Measurements from ENCODE around the gene CAMKK2.
"Not testable (repeated sequence)": the region's sequence is repeated elsewhere in the genome, so short reads cannot be mapped to it uniquely, and the experiment has no call there.

Gene CAMKK2

DNA sequence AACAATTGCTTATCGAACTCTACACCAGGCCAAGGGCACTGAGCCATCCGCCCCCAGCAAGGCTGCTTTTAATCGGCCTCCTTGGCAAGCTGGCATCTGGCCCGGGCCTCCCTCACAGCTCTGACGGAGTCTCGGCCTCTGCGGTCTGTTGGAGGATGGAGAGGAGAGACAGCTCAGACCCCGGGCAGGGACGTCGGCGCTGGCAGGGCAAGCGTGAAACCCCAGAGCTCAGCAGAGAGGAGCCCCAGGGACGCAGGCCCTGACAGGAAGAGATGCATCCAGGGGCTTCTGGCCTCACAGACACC, 17.5 kb downstream of the CAMKK2 start:
- no peak for DNase-seq (ENCODE audit: low read depth)

DNA sequence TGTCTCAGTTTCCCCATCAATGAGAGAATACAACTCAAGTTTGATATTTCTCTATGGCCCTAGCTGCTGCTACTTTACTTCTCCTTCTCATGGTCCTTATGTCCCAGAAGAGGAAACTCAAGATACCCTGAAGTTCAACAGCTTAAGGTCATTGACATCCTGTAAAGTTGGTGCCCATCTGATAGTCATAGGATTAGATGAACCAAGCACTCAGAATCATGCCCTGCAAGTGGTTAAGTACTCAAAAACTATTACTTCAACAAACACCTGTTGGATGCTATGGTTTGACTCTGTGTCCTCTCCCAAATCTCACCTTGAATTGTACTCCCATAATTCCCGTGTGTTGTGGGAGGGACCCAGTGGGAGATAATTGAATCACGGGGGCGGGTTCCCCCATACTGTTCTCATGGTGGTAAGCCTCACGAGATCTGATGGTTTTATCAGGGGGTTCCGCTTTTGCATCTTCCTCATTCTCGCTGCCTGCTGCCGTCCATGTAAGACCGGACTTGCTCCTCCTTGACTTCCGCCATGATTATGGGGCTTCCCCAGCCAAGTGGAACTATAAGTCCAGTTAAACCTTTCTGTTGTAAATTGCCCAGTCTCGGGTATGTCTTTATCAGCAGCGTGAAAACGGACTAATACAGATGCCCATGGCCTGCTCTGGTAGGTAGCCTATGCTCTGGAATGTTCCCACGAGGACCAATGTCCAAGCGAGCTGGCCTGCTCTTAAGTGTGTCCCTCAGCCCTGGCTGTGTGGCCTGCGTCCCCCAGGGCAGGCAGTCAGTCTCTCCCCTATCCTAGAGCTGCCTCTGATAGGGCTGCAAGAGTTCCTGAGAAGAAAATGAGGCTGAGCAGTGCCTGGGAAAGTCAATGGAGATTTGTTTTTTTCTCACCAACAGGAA, 18.1 kb downstream of the CAMKK2 start:
- no peak for DNase-seq (ENCODE audit: low read depth)

DNA sequence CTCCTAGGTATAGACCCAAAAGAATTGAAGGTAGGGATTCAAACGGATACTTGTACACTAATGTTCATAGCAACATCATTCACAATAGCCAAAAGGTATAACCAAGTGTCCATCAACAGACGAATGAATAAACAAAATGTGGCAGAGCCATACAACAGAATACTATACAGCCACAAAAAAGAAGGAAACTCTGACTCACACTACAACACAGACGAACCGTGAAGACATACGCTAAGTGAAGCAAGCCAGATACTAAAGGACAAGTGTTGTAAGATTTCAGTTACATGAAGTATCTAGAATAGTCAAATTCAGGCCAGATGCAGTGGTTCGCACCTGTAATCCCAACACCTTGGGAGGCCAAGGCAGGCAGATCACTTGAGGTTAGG, 19.1 kb downstream of the CAMKK2 start:
- no peak for DNase-seq (ENCODE audit: low read depth)

DNA sequence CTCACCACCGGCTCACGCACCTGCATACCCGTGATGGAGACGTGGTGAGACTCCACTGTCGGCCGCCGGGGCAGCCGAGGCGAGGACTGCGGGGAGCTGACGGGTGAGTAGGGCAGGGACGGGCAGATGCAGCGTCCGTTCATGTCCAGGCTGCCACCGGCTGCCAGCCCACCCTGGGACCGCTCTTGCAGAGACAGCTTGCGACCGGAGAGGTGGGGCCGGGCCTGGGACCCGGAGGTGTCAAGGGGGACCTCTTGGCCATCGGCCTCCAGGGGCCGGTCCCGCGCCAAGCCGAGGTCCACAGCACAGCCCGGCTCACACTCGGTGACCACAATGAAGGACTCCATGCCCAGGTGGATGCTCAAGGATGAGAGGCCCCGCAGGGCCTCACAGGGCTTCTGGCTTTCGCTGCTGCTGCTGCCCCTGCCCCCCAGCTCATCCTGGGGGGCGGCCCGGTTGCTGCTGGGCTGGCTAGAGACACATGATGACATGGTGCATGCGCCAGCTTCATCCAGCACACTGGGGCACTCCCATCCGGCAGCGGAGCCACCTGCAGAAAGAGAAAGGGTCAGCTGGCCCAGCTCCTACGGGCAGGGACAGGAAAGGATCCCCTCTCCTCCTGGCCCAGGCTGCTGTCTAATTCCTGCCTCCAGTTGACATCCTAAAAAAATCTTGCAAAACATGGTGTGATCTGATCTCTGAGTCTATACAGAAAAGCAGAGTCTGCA, 22.3 kb downstream of the CAMKK2 start:
- DNase-seq (ENCODE audit: low read depth) = no peak

DNA sequence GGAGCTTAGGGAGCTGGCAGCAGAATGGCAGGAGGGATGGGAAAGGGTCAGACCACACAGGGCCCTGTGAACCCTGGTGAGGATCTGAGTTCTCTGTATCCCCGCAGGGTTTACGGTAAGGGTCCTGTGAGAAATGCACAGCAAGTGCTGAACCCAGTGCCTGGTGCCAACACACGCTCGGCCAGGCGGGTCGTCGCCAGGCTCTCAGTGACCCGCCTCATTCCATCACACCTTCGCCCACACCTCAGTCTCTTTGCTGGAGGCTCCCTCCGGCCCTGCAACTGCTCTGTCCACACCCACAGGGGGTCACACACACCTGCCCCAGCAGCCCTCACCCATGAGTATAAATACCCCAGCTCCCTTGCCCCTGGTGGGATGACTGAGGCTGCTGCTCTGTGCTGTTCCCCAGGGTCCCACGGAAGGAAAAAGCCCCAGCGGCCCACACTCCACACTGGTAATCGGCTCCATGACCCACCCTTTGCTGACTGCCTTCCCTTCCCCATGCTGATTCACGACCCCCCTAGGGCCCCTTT, 23.1 kb downstream of the CAMKK2 start:
- no peak for DNase-seq (ENCODE audit: low read depth)

DNA sequence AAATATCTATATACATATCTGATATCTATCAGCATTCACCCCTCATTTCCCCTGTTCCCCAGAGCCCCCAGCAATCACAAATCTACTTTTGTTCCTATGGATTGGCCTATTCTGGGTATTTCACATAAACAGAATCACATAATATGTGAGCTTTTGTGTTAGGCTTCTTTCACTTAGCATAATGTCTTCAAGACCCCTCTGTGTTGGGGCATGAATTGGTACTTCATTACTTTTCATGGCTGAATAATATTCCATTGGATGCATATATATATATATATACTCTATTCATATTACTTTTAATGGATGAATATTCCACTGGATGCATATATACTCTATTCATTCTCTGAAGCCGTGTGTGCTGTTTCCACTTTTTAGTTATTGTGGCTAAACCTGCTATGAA, 28.7 kb downstream of the CAMKK2 start:
- no peak for DNase-seq (ENCODE audit: low read depth)

DNA sequence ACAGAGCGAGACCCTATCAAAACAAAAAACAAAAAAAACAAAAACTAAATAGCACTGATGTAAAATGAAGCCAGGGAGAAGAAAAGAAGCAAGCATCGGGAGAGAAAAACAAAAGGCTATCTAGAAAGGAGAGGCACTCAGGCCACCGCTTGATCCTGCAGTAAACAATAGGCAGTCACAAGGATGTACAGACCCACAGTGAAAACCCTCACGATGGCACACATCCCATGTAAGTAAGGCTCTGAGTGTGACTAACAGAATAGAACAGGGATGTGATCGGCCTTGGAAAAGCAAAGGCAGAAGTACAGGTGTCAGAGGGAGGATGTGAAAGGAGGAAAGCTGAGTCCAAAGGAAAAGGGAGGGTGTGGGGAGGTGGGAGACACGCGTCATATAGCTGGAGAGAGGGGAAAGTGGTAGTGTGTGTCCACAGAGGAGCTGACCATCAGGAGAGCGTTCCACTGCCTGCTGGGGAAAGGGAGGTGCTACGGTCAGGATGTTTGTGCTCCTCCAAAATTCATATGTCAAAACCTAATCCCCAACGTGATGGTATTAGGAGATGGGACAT, 31.5 kb downstream of the CAMKK2 start:
- no peak for DNase-seq (ENCODE audit: low read depth)

DNA sequence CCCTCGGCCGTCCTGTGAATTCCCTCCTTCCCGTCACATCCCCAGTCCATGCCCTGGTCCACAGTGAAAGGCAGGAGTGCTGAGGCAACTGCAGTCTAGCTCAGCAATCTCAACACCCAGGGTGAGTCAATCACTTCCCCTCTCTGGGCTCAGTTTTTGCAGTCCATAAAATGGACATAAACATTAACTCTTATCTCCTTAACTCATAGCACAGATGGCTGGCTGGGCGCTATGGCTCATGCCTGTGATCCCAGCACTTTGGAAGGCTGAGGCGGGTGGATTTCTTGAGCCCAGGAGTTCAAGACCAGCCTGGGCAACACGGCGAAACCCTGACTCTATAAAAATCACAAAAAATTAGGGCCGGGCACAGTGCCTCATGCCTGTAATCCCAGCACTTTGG, 32.4 kb downstream of the CAMKK2 start:
- no peak for DNase-seq (ENCODE audit: low read depth)

DNA sequence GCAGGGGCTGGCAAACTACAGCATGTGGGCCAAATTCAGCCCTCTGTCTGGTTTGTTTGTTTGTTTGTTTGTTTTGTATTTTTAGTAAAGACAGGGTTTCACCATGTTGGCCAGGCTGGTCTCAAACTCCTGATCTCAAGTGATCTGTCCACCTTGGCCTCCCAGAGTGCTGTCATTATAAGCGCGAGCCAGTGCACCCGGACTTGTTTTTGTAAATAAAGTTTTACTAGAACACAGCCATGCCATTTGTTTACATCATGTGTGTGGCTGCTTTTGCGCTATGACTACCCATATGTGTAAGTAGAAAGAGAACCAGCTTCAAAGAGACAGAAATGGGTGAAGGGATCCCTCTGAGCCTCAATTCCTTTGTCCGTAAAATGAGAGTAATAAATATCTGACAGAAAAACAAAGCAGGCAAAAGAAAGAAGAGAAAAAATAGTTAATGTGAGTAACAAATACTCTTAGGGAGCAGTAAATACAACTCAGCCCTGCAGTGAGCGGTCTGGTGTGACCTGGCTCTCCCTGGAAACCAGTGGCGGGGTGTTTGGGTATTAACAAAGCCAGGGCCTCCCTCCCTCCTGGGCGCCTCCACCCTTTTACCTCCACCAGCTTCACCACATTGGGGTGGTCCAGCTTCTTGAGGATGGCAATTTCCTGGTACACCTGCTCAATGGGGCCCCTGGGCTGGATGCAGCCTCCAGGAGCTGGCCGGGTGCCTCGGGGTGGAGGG, 33.1 kb downstream of the CAMKK2 start:
- no peak for DNase-seq (ENCODE audit: low read depth)

DNA sequence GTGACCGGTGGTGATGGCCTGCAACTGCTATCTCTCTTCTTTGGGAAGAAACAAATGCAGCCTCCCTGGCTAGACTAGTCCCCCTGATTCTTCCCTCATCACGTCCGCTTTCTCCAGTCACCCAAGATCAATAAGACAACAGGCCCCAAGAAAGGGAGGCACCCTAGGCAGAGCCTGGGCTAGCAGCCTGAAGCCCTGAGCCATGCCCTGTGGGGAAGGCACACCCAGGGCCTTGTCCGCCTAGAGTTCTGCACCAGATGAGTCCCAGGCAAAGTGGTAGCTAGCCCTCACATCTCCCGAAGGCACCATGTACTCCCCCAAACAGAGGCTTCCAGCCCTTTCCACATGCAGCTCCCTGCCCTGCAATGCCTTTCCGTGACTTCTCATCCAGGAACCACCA, 35.1 kb downstream of the CAMKK2 start:
- no peak for DNase-seq (ENCODE audit: low read depth)

DNA sequence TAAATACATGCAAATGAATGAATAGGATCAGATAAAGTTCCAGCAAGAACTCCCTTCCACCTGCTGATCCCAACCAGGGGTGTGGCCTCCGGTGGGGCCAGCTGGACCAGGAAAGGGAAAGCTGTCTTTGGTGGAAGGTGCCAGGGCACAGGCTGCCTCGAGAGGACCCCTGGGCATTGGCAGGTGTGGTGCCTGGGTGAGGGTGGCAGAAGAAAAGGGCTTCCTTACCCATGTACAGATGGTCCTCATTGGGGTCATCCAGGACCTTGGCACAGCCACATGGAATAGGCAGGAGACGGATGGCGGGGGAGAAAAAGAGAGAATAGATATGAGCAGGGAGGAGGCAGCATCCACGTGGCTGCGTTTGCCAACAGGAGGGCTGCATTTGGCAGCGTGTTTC, 36.4 kb downstream of the CAMKK2 start:
- no peak for DNase-seq (ENCODE audit: low read depth)

DNA sequence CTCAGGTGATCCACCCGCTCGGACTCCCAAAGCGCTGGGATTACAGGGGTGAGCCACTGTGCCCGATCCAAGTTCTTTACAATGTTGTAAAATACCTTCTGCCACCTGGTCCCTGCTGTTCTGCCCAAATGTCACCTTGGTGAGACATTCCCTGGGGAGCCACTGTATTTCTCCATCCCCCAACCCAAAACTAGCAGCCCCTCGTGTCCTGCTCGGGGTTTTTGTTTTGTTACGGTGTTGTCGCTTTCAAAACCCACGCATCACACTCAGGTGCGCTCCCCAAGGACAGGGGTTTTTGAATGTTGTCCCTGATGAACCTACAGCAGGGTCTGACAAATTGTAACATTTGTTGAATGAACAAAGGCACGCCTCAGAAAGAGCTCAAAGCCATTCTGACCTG, 37.4 kb downstream of the CAMKK2 start:
- no peak for DNase-seq (ENCODE audit: low read depth)

DNA sequence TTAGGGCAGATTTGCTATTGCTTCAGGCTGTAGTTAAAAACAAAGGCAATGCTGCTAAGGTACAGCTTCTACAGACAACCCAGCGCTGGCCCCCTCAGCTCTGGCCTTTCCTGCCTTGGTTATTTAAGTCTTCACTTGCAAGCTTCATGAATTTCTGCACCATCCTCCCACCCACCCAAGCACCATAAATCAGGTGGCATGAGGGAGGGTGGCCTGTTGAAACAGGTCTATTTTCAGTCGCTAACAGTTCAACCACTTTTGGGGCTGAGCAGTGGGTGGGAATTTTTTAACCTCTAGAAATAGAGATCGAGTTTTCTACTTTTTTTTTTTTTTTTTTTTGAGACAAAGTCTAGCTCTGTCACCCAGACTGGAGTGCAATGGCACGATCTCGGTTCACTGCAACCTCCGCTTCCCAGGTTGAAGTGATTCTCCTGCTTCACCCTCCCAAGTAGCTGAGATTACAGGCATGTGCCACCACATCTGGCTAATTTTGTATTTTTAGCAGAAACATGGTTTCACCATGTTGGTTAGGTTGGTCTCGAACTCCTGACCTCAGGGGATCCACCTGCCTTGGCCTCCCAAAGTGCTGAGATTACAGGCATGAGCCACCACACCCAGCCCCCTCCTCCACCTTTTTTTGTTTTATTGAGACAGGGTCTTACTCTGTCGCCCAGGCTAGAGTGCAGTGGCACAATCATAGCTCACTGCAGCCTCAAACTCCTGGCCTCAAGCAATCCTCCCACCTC, 38.6 kb downstream of the CAMKK2 start:
- DNase-seq (ENCODE audit: low read depth) = not testable (repeated sequence)

DNA sequence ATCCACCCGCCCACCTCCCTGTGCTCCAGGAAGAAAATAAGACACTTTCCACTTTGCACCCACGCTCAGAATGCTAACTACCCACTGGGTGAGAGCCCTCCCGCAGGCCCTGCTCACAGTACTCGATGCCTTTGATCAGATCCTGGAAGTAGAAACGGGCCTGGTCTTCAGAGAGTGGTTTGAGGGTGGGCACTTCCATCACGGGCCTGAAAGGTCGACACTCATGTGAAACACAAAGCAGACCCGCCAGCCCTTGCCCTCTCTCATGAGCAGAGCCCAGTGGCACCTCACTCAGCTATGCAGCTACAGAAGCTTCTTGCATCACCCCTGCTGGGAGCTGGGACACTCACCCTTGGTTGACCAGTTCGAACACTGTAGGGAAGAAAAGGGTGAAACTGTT, 41.1 kb downstream of the CAMKK2 start:
- no peak for DNase-seq (ENCODE audit: low read depth)

DNA sequence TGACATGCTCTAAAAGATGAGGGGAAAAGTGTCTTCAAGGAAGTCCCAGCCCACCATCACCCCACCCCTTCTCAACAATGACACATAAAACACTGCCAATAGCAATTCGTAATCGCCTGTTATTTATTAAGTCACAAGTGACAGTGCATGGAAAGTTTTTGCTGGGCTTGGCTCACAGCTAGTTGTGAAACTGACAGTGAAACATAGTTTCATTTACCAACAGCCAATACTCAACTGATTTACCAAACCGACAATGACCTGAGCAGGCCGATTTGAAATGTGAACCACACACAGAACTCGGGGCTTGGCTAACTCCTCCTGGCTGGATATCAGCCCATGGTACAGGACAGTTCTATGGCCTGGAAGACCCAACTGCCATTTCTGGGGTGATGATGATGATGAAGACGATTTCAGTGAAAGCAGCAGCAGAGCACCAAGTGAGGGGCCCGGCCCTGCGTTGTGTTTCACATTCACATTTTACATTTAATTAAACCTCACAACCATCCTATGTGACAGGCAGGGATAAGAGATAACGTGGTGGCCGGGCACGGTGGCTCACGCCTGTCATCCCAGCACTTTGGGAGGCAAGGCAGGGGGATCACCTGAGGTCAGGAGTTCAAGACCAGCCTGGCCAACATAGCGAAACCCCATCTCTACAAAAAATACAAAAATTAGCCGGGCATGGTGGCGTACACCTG, 42.7 kb downstream of the CAMKK2 start:
- DNase-seq (ENCODE audit: low read depth) = no peak

DNA sequence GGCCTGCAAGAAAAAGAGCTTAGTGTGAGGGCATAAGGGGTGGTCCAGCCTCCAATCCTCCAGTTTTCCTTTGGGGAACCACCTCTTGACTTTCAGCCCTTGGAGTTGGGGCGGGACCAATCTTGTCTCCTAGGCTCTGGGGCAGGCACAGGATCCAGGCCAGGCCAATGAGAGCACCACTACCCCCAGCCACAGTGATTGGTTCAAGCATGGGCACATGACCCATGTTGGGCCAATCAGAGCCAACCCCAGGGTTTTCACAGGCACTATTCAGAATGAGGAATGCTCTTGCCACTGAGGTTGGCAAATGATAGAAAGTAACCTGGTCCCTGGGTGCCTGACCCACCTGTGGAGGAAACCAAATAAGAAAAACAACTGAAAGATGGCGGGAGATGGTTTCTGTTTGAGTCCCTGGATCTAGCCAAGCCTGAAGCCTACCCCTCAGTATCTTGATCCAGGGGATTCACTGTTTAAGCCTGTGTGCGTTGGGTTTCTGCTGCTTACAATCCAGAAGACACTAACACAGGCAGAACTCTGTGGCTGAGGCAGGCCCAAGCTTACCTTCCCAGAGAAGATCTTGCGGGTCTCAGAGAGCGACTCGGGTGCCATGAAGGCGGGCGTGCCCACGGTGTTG, 43.7 kb downstream of the CAMKK2 start:
- DNase-seq (ENCODE audit: low read depth) = no peak

DNA sequence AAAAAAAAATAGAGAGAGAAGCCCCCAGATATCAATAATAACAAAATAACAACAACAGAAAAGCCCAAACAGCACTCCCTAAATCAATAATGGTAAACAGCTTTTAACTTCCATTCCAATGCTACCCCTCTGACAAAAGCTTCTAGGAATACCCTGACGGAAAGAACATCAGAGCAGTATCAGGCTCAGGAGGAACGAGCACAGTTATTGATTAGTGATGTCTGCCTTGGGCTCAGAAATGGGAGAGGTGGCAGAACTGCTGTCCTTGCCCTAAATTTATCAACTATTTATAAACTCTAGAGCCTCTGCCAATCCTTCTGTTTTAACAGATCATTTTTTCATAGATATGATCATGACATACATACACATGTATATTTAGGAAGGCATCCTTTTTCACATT, 44.7 kb downstream of the CAMKK2 start:
- no peak for DNase-seq (ENCODE audit: low read depth)

DNA sequence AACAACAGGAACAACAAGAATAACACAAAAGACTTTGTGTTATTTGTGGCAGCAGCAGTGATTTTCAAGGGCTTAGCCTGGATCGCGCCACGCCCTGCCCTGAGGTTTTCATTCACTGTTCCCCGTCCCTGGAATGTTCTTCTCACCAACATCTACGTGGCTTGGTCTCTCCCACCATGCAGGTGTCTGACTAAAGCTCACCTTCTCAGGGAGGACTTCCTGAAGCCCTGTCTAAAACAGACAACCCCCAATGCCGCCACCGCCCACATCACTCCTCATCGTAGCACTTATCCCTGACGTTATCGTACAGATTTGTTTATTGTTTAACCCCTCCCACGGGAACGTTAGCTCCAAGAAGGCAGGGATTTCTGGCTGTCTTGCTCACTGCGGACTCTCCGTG, 46.1 kb downstream of the CAMKK2 start:
- DNase-seq (ENCODE audit: low read depth) = no peak

DNA sequence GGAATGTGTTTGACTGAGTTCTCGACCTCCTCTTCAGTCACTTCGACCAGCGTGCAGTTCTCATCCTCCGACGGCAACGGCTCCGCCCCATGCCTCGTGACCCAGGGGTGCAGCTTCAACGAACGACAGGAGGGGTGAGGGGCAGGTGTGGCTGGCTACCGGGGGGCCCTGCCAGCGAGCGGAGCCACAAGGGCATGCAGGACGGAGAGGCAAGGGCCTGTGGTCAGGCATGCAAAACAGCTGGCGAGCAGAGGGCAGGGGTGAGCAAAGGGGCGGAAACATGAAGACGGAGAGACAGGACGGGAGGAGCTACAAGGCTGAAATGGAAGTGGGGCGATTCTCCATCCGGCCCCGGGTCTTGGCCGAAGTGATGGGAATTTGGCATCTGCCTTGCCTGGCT, 47.9 kb downstream of the CAMKK2 start:
- no peak for DNase-seq (ENCODE audit: low read depth)

DNA sequence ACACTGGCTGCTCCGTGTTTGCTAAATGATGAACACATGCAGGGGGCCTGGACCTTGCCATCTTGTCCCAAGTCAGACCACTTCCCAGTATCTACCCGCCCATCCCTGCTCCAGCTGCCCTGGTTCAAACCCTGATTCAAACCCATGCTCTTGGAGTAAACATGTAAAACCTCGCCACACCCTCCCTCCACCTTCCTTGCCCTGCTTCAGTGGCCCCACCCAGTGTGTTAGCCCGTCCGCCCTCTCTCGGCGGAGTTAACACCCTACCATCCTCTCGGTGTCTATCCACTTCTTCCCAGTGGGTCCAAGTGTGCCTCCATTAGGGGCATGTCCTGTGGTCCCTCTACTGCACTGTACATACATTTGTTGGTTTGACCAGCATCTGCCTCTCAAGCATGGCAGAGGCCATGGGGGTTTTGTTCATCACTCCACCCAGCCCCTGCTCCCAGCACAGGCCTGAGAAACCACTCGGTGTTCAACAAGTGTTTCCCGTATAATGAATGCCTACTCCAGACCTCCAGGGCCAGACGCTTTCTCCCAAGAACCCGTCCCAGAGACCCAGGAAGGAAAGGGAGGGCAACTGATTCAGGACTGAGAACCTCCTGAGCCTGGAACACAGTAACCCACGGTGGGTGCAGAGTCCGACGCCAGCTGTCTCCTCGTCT, 49.5 kb downstream of the CAMKK2 start:
- DNase-seq (ENCODE audit: low read depth) = no peak
